Upper lobe of left lung (tissue), 4 donors: Measurements from ENCODE around the gene RBM20.

ENCODE experiments used
- POLR2A ChIP-seq, 4 donors: fragments of 450-650 bp; IDR thresholded peaks; one replicate each; pipeline ENCODE4 v1.5.1; 2016 to 2017; ENCODE audit warnings: antibody characterized with exemption in 4 of 4, mild to moderate bottlenecking in 2 of 4
- TF ChIP-seq, protein P1 (sequence below), 6 experiments: fragments of 450-650 bp in 4 of 6; fragments of 200-600 bp in 2 of 6; sonication (generic) in 2 of 6; IDR thresholded peaks; one replicate each; pipeline ENCODE4 v1.5.1; 2016 to 2019; ENCODE audit warnings: antibody characterized with exemption in 6 of 6

DNA sequence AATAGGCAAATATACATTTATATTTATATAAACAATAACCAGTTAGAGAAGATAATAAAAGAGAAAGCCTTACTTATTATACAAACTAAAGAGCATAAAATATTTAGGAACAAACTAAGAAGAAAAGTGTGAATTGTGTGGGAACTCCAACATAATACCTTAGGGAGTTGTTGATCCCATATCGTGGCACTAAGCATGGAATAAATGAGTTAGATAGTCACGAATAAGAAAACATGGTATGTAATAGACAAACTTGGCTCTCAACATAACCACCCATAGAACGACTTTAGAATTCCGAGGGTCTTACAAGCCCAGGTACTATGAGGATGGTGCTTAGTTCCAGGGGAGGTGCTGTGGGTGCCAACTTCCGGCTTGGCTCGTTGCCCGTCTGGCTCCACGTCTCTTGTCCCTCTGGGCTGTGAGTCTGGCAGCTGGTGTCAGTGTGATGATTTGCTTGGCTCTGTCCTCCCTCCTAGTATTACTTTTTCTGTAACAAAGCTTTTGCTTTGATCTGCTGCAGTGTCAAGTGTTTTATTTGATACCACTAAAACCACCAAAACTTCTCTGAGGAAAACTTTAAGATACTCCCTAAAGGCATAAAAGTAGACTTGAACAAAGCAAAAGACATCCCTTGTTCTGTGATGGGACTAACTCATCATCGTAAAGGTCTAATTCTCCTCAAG, 9.5 kb upstream of the RBM20 start:
- TF ChIP-seq, protein P1, sequence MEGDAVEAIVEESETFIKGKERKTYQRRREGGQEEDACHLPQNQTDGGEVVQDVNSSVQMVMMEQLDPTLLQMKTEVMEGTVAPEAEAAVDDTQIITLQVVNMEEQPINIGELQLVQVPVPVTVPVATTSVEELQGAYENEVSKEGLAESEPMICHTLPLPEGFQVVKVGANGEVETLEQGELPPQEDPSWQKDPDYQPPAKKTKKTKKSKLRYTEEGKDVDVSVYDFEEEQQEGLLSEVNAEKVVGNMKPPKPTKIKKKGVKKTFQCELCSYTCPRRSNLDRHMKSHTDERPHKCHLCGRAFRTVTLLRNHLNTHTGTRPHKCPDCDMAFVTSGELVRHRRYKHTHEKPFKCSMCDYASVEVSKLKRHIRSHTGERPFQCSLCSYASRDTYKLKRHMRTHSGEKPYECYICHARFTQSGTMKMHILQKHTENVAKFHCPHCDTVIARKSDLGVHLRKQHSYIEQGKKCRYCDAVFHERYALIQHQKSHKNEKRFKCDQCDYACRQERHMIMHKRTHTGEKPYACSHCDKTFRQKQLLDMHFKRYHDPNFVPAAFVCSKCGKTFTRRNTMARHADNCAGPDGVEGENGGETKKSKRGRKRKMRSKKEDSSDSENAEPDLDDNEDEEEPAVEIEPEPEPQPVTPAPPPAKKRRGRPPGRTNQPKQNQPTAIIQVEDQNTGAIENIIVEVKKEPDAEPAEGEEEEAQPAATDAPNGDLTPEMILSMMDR (IDR thresholded peaks at IDR 0.05) = no peak
- TF ChIP-seq POLR2A (IDR thresholded peaks at IDR 0.05) = no peak
